H1 (cell line): ENCODE results near the gene SMAD6. TPM values are rescaled to one million over a fixed set of nuclear protein-coding genes. Genes with fewer than 3 reads are reported as not detected.

Source experiments
- CTCF ChIA-PET: fragments of 300-600 bp; sonication (Branson Sonifier 250); formaldehyde crosslinking; loops from one replicate; lab custom pipeline; 2021; ENCODE audit not compliant: partially characterized antibody; lab: Charles Lee
- POLR2A ChIA-PET: fragments of 300-600 bp; sonication (Branson Sonifier 250); formaldehyde crosslinking; loops from one replicate; lab custom pipeline; 2021; ENCODE audit warnings: inconsistent platforms; ENCODE audit not compliant: partially characterized antibody; lab: Charles Lee
- DNase-seq, 2 experiments: peaks; one replicate each; pipeline versions ENCODE4 v3.0.0 to v3.0.0-alpha.2; 2010 to 2022; ENCODE audit warnings: low spot score in 2 of 2, low read depth in 1 of 2, mixed read lengths in 1 of 2
- FAIRE-seq: peaks from 2 replicates; lab custom pipeline; 2011; peaks lifted over from hg19 to GRCh38; lab: Jason Lieb, UNC
- H2AFZ ChIP-seq: 2 replicates; pipeline ENCODE4 v1.8.1; 2012; ENCODE audit warnings: low read length, inconsistent platforms
- H2AK5ac ChIP-seq: 2 replicates; pipeline ENCODE4 v1.6.1; 2013; ENCODE audit warnings: low read depth, low read length
- H2BK120ac ChIP-seq: replicated peaks from 2 replicates; pipeline ENCODE3; 2013; ENCODE audit warnings: low read depth, low read length, inconsistent platforms
- H2BK12ac ChIP-seq: 2 replicates; pipeline ENCODE4 v1.6.1; 2013; ENCODE audit warnings: low read depth, low read length
- H2BK15ac ChIP-seq: 2 replicates; pipeline ENCODE4 v1.6.1; 2013; ENCODE audit warnings: low read length
- H2BK20ac ChIP-seq: 2 replicates; pipeline ENCODE4 v1.6.1; 2013; ENCODE audit warnings: low read length
- H2BK5ac ChIP-seq: 2 replicates; pipeline ENCODE4 v1.6.1; 2013; ENCODE audit warnings: low read depth, low read length
- H3K14ac ChIP-seq: 2 replicates; pipeline ENCODE4 v1.6.1; 2013; ENCODE audit warnings: inconsistent platforms; ENCODE audit not compliant: insufficient read length
- H3K18ac ChIP-seq: 2 replicates; pipeline ENCODE4 v1.6.1; 2013; ENCODE audit warnings: low read length; ENCODE audit errors: extremely low read depth
- H3K23ac ChIP-seq: 2 replicates; pipeline ENCODE4 v1.6.1; 2013; ENCODE audit warnings: inconsistent platforms; ENCODE audit not compliant: insufficient read length
- H3K23me2 ChIP-seq: 2 replicates; pipeline ENCODE4 v1.6.1; 2013; ENCODE audit warnings: low read depth, low read length
- H3K27ac ChIP-seq: 2 replicates; pipeline ENCODE4 v1.6.1; 2011; ENCODE audit warnings: low read depth, low read length, inconsistent platforms
- H3K27me3 ChIP-seq, 4 experiments: replicated peaks in 1 of 4; 1 replicate in 1 of 4; 2 replicates in 3 of 4; pipeline versions ENCODE4 v1.6.1 to v1.8.1; 2011 to 2013; ENCODE audit warnings: low read length in 3 of 4, mild to moderate bottlenecking in 3 of 4, inconsistent platforms in 2 of 4, mixed read lengths in 2 of 4, moderate library complexity in 1 of 4; ENCODE audit not compliant: control insufficient read depth in 3 of 4, insufficient read depth in 3 of 4; ENCODE audit errors: extremely low read depth in 1 of 4
- H3K36me3 ChIP-seq, 4 experiments: 2 replicates each; pipeline versions ENCODE4 v1.6.1 to v1.8.1; 2011 to 2013; ENCODE audit warnings: mild to moderate bottlenecking in 4 of 4, low read length in 3 of 4, moderate library complexity in 2 of 4, control low read depth in 1 of 4, inconsistent platforms in 1 of 4; ENCODE audit not compliant: insufficient read depth in 4 of 4, control insufficient read depth in 2 of 4
- H3K4ac ChIP-seq: replicated peaks from 2 replicates; pipeline ENCODE3; 2013; ENCODE audit warnings: low read length, low read depth, mixed read lengths, inconsistent platforms; ENCODE audit not compliant: insufficient read length
- H3K4me1 ChIP-seq, 4 experiments: replicated peaks in 1 of 4; 1 replicate in 1 of 4; 2 replicates in 3 of 4; pipeline versions ENCODE4 v1.6.1 to v1.8.1; 2011 to 2013; ENCODE audit warnings: low read length in 3 of 4, inconsistent platforms in 2 of 4, mixed read lengths in 1 of 4; ENCODE audit not compliant: insufficient read depth in 4 of 4, control insufficient read depth in 3 of 4
- H3K4me2 ChIP-seq, 2 experiments: 2 replicates each; pipeline versions ENCODE4 v1.6.1 to v1.8.1; 2011 to 2013; ENCODE audit warnings: low read depth in 2 of 2, low read length in 2 of 2, control low read depth in 1 of 2, inconsistent platforms in 1 of 2, mild to moderate bottlenecking in 1 of 2; ENCODE audit not compliant: insufficient read depth in 1 of 2
- H3K4me3 ChIP-seq, 4 experiments: fragments of 200-600, 300-600 bp in 1 of 4; sonication (generic), shearing (Covaris generic), sonication (Bioruptor Twin) in 1 of 4; 2 replicates each; pipeline versions ENCODE4 v1.5.1 to v1.8.1; 2011 to 2016; ENCODE audit warnings: low read length in 4 of 4, low read depth in 3 of 4, control low read depth in 2 of 4, inconsistent platforms in 2 of 4, mild to moderate bottlenecking in 2 of 4, mixed read lengths in 1 of 4, moderate library complexity in 1 of 4; ENCODE audit not compliant: insufficient read depth in 2 of 4; ENCODE audit errors: extremely low read depth in 1 of 4
- H3K56ac ChIP-seq: replicated peaks from 2 replicates; pipeline ENCODE3; 2013; ENCODE audit warnings: low read depth, mild to moderate bottlenecking, mixed read lengths, low read length, inconsistent platforms; ENCODE audit not compliant: insufficient read length
- H3K79me1 ChIP-seq: 2 replicates; pipeline ENCODE4 v1.6.1; 2013; ENCODE audit warnings: low read depth, low read length, control low read depth
- H3K79me2 ChIP-seq, 2 experiments: 2 replicates each; pipeline versions ENCODE4 v1.6.1 to v1.8.1; 2012 to 2013; ENCODE audit warnings: low read length in 2 of 2, mild to moderate bottlenecking in 2 of 2, inconsistent platforms in 1 of 2; ENCODE audit not compliant: insufficient read depth in 2 of 2, control insufficient read depth in 1 of 2
- H3K9ac ChIP-seq, 4 experiments: replicated peaks in 1 of 4; 1 replicate in 1 of 4; 2 replicates in 3 of 4; pipeline versions ENCODE4 v1.6.1 to v1.8.1; 2011 to 2013; ENCODE audit warnings: low read depth in 3 of 4, low read length in 3 of 4, control low read depth in 2 of 4, mild to moderate bottlenecking in 2 of 4, moderate library complexity in 2 of 4, inconsistent platforms in 1 of 4; ENCODE audit errors: extremely low read depth in 1 of 4
- H3K9me3 ChIP-seq, 2 experiments: 2 replicates each; pipeline versions ENCODE4 v1.6.1 to v1.8.1; 2012 to 2013; ENCODE audit warnings: mild to moderate bottlenecking in 2 of 2, moderate library complexity in 2 of 2, control low read depth in 1 of 2, inconsistent platforms in 1 of 2, low read depth in 1 of 2, low read length in 1 of 2, mixed read lengths in 1 of 2; ENCODE audit not compliant: insufficient read depth in 2 of 2
- H4K20me1 ChIP-seq, 2 experiments: replicated peaks in 1 of 2; 2 replicates each; pipeline versions ENCODE3 to v1.8.1; 2011 to 2013; ENCODE audit warnings: inconsistent platforms in 2 of 2, low read length in 2 of 2, mild to moderate bottlenecking in 1 of 2; ENCODE audit not compliant: insufficient read depth in 2 of 2, control insufficient read depth in 1 of 2
- H4K5ac ChIP-seq: 2 replicates; pipeline ENCODE4 v1.6.1; 2013; ENCODE audit warnings: low read length, low read depth, mixed read lengths, inconsistent platforms; ENCODE audit not compliant: insufficient read length
- H4K8ac ChIP-seq: 2 replicates; pipeline ENCODE4 v1.8.0; 2013; ENCODE audit warnings: mild to moderate bottlenecking, moderate library complexity, low read length, inconsistent platforms; ENCODE audit not compliant: insufficient read depth; ENCODE audit errors: extremely low read depth
- H4K91ac ChIP-seq: replicated peaks from 2 replicates; pipeline ENCODE3; 2013; ENCODE audit warnings: low read length, mixed read lengths, inconsistent platforms; ENCODE audit not compliant: insufficient read length
- RXRA ChIP-seq: IDR thresholded peaks from 2 replicates; pipeline ENCODE4 v1.6.1; 2011; ENCODE audit warnings: low read depth, mild to moderate bottlenecking, low read length, moderate library complexity; ENCODE audit not compliant: insufficient read depth
- TBP ChIP-seq: IDR thresholded peaks from 2 replicates; pipeline ENCODE4 v1.6.1; 2011; ENCODE audit warnings: low read depth, low read length, improper control_type of control experiment
- TCF12 ChIP-seq: IDR thresholded peaks from 2 replicates; pipeline ENCODE4 v1.6.1; 2011; ENCODE audit warnings: low read depth, mild to moderate bottlenecking, low read length
- WGBS, 2 experiments: shearing (Covaris generic) in 1 of 2; methylation state at CpG; one replicate each; pipeline versions ENCODE4 v1.1.6 to v1.1.7; 2013 to 2015; ENCODE audit warnings: low lambda C conversion rate in 2 of 2, mixed read lengths in 2 of 2, inconsistent platforms in 1 of 2, low coverage in 1 of 2, missing lambda C conversion rate in 1 of 2; ENCODE audit not compliant: insufficient replicate concordance in 2 of 2, insufficient coverage in 1 of 2, insufficient read length in 1 of 2; ENCODE audit errors: extremely low coverage in 1 of 2, missing lambda C conversion rate in 1 of 2; 5-methylcytosine and 5-hydroxymethylcytosine counted together
- polyA plus RNA-seq, 7 experiments: library from polyadenylated mRNA; depleted of rRNA in 3 of 7; stranded (reverse) in 5 of 7; unstranded in 2 of 7; fragments of >200 nt in 5 of 7; fragments of 200-250 nt in 2 of 7; gene quantifications; 1 replicate in 5 of 7; 2 replicates in 1 of 7; 4 replicates in 1 of 7; pipeline versions ENCODE4 v1.2.1 to v1.2.3, GENCODE V29; 2011 to 2013; ENCODE audit warnings: missing spikeins in 2 of 7, mixed read lengths in 2 of 7
- total RNA-seq: library from RNA; stranded (reverse); fragmentation: NEBNext Ultra II Directional; extraction: Animal tissue kit (Norgen Biotek cat#: 25700); gene quantifications from 2 replicates; pipeline ENCODE4 v1.2.1, GENCODE V29; 2021

Gene SMAD6
- total and polyA plus RNA-seq, 2 of the 8 experiments (the other 6 are each of a cell fraction or from before 2014, with no cell fraction given): 1.8 to 7.0 TPM

- Histone ChIP-seq H2BK120ac (no peak overlapping the region), H2BK20ac (no peak overlapping the region), H3K27me3 (no peaks in the 10 kb centered on the region; a peak in 1 of 7 replicates), H3K18ac (no peak overlapping the region; the same call in 1 of the 2 replicates), H2AK5ac (peak overlapping the region; percentile 83), H4K20me1 (no peaks in the 10 kb centered on the region), H4K91ac (peak overlapping the region; percentile 52), H3K23ac (no peak overlapping the region), H3K4me3 (no peak overlapping the region), H3K14ac (no peak overlapping the region), H4K5ac (no peak overlapping the region), H3K27ac (no peak overlapping the region), H3K79me2 (no peaks in the 10 kb centered on the region), H3K36me3 (peaks cover 0 to 3% (median 1%) of the 10 kb centered on the region in 4 experiments; a peak in 3 of 8 replicates), H3K9me3 (peaks cover 0 to 5% of the 10 kb centered on the region in 2 experiments; a peak in 2 of 4 replicates), H2BK5ac (peak overlapping the region; percentile 69; the same call in 1 of the 2 replicates), H3K4ac (peak overlapping the region; percentile 44), H2BK15ac (peak overlapping the region; percentile 93; the same call in 1 of the 2 replicates), H3K9ac (no peak overlapping the region; a peak in 1 of 7 replicates), H3K56ac (no peak overlapping the region), H3K23me2 (no peaks in the 10 kb centered on the region; the same call in 1 of the 2 replicates), H4K8ac (no peak overlapping the region; the same call in 1 of the 2 replicates), H3K4me1 (peaks cover 2 to 34% (median 13%) of the 10 kb centered on the region in 4 experiments; a peak in 6 of 7 replicates), H3K79me1 (no peaks in the 10 kb centered on the region), H3K4me2 (no peak overlapping the region), H2BK12ac (peak overlapping the region; percentile 93), H2AFZ (no peak overlapping the region)
- CTCF ChIA-PET: interaction anchor here (0.6 to 4.9 kb wide), 7 partner anchors 15 to 133 kb away, joined by 3 to 31 read pairs (median 4); no protein-coding TSS in a partner anchor
- WGBS, 2 experiments: 81% methylated on average over 7 of the region's 7 CpGs; no CpG with 5 or more reads in 1 of the 2 experiments
- no peak for DNase-seq
- no peak for FAIRE-seq
- POLR2A ChIA-PET: no interaction called here
- TF ChIP-seq TBP: no peak
- TF ChIP-seq RXRA: no peak
- TF ChIP-seq TCF12: no peak
Observed at GRCh38 chr15:66751579-66751978, 49.5 kb downstream of the SMAD6 start.
